GM12801 (cell line): ENCODE data around the gene MAP3K14.

ENCODE experiments used
- TF ChIP-seq, protein P1 (sequence below): IDR thresholded peaks from one replicate; pipeline ENCODE4 v1.5.1; 2011; ENCODE audit warnings: control low read depth; ENCODE audit not compliant: insufficient read length; ENCODE audit errors: extremely low read depth

Gene MAP3K14

DNA sequence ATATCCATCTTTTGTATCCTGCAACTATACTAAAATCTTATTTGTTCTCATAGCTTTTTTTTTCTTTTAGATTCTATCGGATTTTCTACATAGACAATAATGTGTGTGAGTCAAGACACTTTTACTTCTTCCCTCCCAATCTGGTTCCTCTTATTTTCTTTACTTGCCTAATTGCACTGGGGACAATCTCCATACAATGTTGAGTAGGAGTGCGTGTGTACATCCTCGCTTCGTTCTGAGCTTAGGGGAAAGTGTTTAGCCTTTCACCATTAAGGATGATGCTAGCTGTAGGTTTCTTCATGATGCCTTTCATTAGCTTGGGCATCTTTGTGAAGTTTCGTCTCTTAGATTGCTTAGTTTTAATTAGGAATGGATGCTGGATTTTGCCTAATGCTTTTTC is 57.8 kb downstream of the MAP3K14 start:
- TF ChIP-seq, protein P1, sequence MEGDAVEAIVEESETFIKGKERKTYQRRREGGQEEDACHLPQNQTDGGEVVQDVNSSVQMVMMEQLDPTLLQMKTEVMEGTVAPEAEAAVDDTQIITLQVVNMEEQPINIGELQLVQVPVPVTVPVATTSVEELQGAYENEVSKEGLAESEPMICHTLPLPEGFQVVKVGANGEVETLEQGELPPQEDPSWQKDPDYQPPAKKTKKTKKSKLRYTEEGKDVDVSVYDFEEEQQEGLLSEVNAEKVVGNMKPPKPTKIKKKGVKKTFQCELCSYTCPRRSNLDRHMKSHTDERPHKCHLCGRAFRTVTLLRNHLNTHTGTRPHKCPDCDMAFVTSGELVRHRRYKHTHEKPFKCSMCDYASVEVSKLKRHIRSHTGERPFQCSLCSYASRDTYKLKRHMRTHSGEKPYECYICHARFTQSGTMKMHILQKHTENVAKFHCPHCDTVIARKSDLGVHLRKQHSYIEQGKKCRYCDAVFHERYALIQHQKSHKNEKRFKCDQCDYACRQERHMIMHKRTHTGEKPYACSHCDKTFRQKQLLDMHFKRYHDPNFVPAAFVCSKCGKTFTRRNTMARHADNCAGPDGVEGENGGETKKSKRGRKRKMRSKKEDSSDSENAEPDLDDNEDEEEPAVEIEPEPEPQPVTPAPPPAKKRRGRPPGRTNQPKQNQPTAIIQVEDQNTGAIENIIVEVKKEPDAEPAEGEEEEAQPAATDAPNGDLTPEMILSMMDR: no peak

DNA sequence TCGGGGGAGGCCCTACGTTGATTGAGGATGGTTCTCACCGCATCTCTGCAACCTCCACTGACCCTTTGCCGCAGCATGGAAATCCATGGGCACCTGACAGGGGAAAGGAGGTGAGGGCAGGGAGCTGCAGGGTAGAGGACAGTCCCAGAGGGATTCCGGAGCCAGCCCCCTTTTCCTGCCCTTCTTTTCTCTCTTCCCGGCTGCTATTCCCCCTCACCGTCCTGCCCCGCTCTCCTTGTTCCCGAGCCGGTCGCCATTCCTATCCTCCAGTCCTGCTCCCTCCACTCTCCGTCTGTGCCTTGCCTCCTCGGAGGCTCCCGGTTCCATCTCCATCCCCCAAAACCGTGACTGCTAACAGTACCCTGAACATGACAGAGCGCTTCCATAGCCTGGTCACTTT is 59.7 kb downstream of the MAP3K14 start:
- TF ChIP-seq, protein P1: no peak

DNA sequence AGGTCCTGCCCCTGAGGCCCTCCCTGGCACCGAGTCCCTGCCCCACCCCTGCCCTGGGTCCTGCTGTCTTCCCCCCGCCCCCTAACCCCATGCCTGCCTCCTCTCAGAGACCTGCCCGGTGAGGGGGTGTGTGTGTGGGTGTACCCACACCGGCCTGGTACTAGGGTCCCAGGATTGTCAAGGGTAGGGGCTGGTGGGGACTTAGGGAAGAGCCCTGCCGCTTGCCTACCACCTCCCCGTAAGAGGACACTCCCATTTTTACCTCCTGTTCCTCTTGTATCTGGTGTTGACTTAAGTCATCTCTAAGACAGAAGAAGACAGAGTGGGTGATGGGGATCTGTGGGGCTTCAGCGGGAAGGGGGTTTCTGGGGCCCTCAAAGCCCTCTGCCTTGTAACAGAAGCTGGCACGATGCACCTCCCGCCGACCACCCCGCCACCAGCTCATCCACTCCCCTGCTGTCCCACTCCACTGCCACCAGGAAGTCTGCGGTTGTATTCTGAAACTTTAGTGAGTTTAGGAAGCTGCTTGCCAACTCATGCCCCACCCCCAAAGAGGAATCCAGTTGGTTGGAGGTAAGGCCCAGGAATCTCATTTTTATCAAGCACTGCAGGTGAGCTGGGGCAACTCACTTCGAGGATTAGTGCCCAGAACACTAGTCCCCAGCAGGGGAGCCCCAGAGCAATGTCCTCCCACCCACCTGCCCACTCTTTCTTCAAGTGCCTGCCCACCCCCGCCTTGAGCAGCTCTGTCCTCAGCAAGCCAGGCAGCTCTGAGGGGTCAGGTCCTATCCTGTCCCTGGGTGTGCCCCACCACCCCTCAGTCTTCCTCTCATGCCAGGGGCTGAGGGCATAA is 60.5 kb downstream of the MAP3K14 start:
- TF ChIP-seq, protein P1: no peak

DNA sequence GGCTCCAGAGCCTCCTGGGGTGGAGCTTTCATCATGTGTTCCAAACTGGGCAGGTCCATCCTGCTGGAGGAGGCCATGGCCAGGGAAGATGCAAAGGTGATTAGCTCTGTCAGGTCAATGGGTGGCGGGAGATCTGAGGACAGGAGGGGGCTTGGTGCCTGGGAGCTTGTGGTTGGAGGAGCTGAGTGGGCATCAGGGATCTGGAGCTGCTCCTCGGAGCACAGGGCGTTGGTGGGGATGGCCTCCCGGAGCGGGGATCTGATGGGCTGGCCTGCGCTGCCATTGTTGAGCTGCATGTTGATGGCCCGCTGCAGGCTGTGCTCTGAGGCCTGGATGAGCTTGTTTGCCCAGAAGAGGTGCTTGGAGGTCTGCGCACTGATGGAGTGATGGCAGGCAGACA is 61.5 kb downstream of the MAP3K14 start:
- TF ChIP-seq, protein P1: no peak

DNA sequence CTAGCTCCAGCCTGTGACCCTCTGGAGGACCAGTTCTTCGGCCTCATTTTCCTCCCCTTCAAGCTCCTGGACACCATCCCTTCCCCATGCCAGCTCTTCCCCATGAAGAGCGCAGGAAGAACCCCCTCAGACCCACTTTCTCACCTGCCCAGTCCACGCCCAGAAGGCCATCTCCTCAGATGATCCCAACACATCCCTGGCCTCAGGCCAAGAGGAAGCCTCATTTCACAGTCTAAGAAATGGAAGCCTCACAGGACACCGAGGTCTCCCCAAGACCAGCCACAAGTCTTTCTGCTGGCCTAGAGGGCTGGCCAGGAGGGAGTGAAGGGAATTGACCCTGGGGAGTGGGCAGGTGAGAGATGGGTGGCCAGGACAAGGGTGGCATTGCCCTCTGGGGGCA is 62.9 kb downstream of the MAP3K14 start:
- TF ChIP-seq, protein P1: no peak

DNA sequence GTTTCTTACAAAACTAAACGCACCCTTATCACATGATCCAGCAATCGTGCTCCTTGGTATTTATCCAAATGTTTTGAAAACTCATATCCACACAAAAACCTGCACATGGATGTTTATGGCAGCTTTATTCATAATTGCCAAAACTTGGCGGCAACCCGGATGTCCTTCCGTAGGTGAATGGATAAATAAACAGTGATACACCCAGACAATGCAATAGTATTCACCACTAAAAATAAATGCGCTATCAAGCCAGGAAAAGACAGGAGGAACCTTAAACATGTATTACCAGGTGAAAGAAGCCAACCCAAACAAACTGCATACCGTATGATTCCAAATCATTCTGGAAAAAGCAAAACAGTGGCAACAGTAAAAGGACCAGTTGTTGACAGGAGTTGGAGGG is 64.9 kb downstream of the MAP3K14 start:
- TF ChIP-seq, protein P1: no peak

DNA sequence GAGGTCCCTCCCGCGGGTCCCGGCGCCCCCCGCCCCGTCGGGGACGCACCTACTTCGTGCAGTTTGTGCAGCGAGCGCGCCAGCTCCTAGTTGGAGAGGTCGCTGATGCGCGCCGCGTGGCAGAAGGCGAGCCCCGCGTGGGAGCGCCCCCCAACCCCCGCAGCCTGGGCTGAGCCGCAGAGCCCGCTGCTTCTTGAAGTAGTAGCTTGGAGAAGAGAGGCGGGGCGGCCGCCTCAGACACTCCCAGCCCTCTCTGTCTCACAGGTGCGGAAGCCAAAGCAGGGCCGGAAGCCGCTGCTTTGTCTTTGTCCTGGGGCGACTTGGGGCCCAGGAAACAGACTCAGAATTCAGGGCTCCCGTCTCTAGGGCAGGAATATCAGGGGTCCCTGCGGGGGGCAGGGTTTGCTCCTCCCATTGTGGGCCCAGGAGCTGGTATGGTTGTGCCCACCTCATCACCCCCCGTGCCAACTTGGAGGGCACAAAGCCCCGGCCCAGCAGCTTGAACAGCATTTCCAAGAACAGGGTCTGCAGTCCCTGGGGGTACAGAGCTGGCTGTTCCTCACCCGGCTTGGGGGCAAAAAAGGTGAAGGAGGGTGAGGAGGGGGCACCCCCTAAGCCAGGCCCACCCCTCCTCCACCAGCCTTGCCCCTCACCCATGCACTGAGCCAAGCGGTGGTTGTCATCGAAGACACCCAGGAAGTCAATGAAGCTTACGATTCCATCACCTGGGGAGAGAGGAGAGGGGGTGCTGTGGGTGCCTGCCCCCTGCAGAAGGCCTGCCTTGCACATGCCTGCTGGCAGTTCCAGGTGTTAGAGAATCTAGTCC is 68.5 kb downstream of the MAP3K14 start:
- TF ChIP-seq, protein P1: no peak
